Measurements from ENCODE around the gene VIPR2.

Gene VIPR2

GRCh38 chr7:159067576-159068487 is 76.8 kb downstream of the VIPR2 start:
- no peak for ATAC-seq
- TF ChIP-seq ISL1 (CRISPR knock-in tag; IDR thresholded peaks at IDR 0.05) (no peak), ESRRG (CRISPR knock-in tag; IDR thresholded peaks at IDR 0.05) (no peak), CREB5 (CRISPR knock-in tag; IDR thresholded peaks at IDR 0.05; ENCODE audit: low read depth) (no peak), BACH2 (CRISPR knock-in tag; IDR thresholded peaks at IDR 0.05; ENCODE audit: borderline replicate concordance) (no peak), ZNF565 (CRISPR knock-in tag; conservative IDR thresholded peaks at IDR 0.05; ENCODE audit: low read depth) (no peak), ARNTL (CRISPR knock-in tag; IDR thresholded peaks at IDR 0.05; ENCODE audit: borderline replicate concordance, low read depth) (no peak), POU6F1 (CRISPR knock-in tag; IDR thresholded peaks at IDR 0.05; ENCODE audit: borderline replicate concordance, low read depth) (no peak), OSR1 (CRISPR knock-in tag; IDR thresholded peaks at IDR 0.05) (no peak), ZFP30 (CRISPR knock-in tag; IDR thresholded peaks at IDR 0.05) (no peak), ZNF8 (CRISPR knock-in tag; IDR thresholded peaks at IDR 0.05) (no peak), ZNF70 (CRISPR knock-in tag; IDR thresholded peaks at IDR 0.05) (no peak)
- TF ChIP-seq, protein P1, sequence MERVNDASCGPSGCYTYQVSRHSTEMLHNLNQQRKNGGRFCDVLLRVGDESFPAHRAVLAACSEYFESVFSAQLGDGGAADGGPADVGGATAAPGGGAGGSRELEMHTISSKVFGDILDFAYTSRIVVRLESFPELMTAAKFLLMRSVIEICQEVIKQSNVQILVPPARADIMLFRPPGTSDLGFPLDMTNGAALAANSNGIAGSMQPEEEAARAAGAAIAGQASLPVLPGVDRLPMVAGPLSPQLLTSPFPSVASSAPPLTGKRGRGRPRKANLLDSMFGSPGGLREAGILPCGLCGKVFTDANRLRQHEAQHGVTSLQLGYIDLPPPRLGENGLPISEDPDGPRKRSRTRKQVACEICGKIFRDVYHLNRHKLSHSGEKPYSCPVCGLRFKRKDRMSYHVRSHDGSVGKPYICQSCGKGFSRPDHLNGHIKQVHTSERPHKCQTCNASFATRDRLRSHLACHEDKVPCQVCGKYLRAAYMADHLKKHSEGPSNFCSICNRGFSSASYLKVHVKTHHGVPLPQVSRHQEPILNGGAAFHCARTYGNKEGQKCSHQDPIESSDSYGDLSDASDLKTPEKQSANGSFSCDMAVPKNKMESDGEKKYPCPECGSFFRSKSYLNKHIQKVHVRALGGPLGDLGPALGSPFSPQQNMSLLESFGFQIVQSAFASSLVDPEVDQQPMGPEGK (CRISPR knock-in tag; IDR thresholded peaks at IDR 0.05; ENCODE audit: borderline replicate concordance), result no peak

- no peak for ATAC-seq
- TF ChIP-seq OSR1 (CRISPR knock-in tag; IDR thresholded peaks at IDR 0.05), result no peak
- no peak for TF ChIP-seq ARNTL (CRISPR knock-in tag; IDR thresholded peaks at IDR 0.05; ENCODE audit: borderline replicate concordance, low read depth)
- TF ChIP-seq POU6F1 (CRISPR knock-in tag; IDR thresholded peaks at IDR 0.05; ENCODE audit: borderline replicate concordance, low read depth), result no peak
- TF ChIP-seq ZNF8 (CRISPR knock-in tag; IDR thresholded peaks at IDR 0.05), result no peak
- no peak for TF ChIP-seq ZFP30 (CRISPR knock-in tag; IDR thresholded peaks at IDR 0.05)
- no peak for TF ChIP-seq ZNF565 (CRISPR knock-in tag; conservative IDR thresholded peaks at IDR 0.05; ENCODE audit: low read depth)
- no peak for TF ChIP-seq TOX (CRISPR knock-in tag; IDR thresholded peaks at IDR 0.05; ENCODE audit: borderline replicate concordance)
- no peak for TF ChIP-seq SNAI2 (CRISPR knock-in tag; IDR thresholded peaks at IDR 0.05)
Observed at GRCh38 chr7:159066816-159067575, 77.7 kb downstream of the VIPR2 start.

DNA sequence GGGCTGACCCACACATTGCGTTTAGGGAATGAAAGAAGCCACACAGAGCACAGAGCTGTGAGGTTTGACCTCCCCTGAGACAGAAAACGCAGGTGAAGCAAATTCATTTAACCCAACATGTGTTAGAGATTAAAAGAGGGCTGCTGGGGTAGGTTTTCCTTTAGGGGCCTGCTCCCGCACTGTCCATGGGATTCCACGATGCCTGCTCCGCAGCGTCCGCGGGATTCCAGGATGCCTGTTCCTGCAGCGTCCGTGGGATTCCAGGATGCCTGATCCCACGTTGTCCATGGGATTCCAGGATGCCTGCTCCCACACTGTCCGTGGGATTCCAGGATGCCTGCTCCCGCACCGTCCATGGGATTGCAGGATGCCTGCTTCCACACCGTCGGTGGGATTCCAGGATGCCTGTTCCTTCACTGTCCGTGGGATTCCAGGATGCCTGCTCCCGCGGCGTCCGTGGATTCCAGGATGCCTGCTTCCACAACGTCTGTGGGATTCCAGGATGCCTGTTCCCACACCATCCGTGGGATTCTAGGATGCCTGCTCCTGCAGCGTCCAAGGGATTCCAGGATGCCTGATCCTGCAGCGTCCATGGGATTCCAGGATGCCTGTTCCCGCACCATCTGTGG is 78.7 kb downstream of the VIPR2 start:
- no peak for ATAC-seq
- TF ChIP-seq ZFP30 (CRISPR knock-in tag; IDR thresholded peaks at IDR 0.05) (no peak), ZNF70 (CRISPR knock-in tag; IDR thresholded peaks at IDR 0.05) (no peak), ESRRG (CRISPR knock-in tag; IDR thresholded peaks at IDR 0.05) (no peak), PPARA (CRISPR knock-in tag; IDR thresholded peaks at IDR 0.05; ENCODE audit: borderline replicate concordance) (no peak), POU6F1 (CRISPR knock-in tag; IDR thresholded peaks at IDR 0.05; ENCODE audit: borderline replicate concordance, low read depth) (no peak), ZNF565 (CRISPR knock-in tag; conservative IDR thresholded peaks at IDR 0.05; ENCODE audit: low read depth) (no peak), ZFP3 (CRISPR knock-in tag; IDR thresholded peaks at IDR 0.05) (no peak), ISL1 (CRISPR knock-in tag; IDR thresholded peaks at IDR 0.05) (no peak), GLIS3 (CRISPR knock-in tag; IDR thresholded peaks at IDR 0.05) (no peak), ARNTL (CRISPR knock-in tag; IDR thresholded peaks at IDR 0.05; ENCODE audit: borderline replicate concordance, low read depth) (no peak)
